NB4 (cell line): ENCODE data around the gene TPM4.

Source experiments
- DNase-seq: peaks from one replicate; pipeline ENCODE4 v3.0.0; 2010; ENCODE audit warnings: low read depth
- H3K4me3 ChIP-seq: one replicate; pipeline ENCODE4 v1.5.1; 2011; ENCODE audit warnings: mild to moderate bottlenecking, low read depth, low read length, moderate library complexity
- MYC ChIP-seq: IDR thresholded peaks from 2 replicates; pipeline ENCODE4 v1.6.1; 2011; ENCODE audit warnings: low read depth, low read length
- POLR2A ChIP-seq: IDR thresholded peaks from 2 replicates; pipeline ENCODE4 v1.6.1; 2011; ENCODE audit warnings: mild to moderate bottlenecking; ENCODE audit not compliant: insufficient read length; ENCODE audit errors: extremely low read depth
- TF ChIP-seq, protein P1 (sequence below): IDR thresholded peaks from 2 replicates; pipeline ENCODE4 v1.6.1; 2011; ENCODE audit warnings: low read depth, low read length
- TF ChIP-seq, protein P2 (sequence below): IDR thresholded peaks from one replicate; pipeline ENCODE4 v1.5.1; 2012; ENCODE audit warnings: low read depth, low read length

Gene TPM4

DNA sequence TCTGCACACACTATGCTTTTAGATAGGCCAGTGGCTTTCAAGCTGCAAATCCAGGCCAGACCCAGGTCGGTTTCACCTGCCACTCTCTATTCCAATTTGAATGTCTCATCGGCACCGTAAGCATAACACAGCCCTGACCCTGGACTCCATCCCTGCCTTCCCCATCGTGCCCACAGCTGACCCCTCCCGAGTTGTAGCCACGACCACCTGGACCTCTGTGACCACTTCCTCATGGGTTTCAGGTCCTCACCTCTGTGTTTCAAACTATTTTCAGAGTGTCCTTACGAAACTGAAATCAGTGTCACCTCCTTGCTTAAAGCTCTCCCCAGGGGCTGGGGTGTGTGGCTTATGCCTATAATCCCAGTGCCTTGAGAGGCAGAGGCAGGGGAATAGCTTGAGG lies 58.2 kb downstream of the TPM4 start:
- DNase-seq, result peak; percentile 58
- TF ChIP-seq MYC (no peak), POLR2A (no peak)
- TF ChIP-seq, protein P1, sequence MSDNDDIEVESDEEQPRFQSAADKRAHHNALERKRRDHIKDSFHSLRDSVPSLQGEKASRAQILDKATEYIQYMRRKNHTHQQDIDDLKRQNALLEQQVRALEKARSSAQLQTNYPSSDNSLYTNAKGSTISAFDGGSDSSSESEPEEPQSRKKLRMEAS, result no peak
- TF ChIP-seq, protein P2, sequence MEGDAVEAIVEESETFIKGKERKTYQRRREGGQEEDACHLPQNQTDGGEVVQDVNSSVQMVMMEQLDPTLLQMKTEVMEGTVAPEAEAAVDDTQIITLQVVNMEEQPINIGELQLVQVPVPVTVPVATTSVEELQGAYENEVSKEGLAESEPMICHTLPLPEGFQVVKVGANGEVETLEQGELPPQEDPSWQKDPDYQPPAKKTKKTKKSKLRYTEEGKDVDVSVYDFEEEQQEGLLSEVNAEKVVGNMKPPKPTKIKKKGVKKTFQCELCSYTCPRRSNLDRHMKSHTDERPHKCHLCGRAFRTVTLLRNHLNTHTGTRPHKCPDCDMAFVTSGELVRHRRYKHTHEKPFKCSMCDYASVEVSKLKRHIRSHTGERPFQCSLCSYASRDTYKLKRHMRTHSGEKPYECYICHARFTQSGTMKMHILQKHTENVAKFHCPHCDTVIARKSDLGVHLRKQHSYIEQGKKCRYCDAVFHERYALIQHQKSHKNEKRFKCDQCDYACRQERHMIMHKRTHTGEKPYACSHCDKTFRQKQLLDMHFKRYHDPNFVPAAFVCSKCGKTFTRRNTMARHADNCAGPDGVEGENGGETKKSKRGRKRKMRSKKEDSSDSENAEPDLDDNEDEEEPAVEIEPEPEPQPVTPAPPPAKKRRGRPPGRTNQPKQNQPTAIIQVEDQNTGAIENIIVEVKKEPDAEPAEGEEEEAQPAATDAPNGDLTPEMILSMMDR, result no peak
- H3K4me3 ChIP-seq, result no peak overlapping the region

DNA sequence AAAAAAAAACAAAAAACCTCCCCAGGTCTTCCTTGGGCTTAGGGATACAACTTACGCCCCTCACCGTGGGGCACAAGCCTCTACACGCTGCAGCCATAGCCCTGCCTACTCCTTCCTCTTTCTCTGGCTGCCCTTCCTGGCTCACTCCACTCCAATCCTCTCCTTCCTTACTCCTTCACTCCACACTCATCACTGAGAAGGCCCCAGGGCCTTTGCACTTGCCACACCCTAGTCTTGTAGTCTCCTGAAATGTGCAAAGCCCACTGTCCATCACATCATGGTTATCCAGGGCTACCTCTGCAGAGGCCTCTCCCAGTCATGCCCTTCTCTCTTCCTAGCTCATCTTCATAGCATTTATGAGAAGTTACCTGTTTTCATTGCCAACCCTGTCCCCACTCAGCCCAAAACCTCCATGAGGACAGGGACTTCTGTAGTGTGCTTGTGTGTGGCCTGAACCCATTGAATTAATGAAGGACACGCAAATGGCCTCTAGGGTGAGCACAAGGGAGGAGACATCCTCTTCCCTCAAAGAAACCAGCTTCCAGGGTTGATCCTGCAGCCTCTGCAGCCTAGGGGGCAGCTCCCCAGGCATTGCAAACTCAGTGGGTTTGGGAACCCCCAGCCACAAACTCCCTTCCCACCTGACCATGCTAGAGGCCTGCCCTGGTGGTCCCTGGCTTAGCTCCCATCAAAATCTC lies 59.3 kb downstream of the TPM4 start:
- TF ChIP-seq, protein P1, result no peak
- TF ChIP-seq MYC, result no peak
- TF ChIP-seq, protein P2, result no peak
- TF ChIP-seq POLR2A, result no peak
- no peak overlapping the region for H3K4me3 ChIP-seq
- DNase-seq, result peak; percentile 51

DNA sequence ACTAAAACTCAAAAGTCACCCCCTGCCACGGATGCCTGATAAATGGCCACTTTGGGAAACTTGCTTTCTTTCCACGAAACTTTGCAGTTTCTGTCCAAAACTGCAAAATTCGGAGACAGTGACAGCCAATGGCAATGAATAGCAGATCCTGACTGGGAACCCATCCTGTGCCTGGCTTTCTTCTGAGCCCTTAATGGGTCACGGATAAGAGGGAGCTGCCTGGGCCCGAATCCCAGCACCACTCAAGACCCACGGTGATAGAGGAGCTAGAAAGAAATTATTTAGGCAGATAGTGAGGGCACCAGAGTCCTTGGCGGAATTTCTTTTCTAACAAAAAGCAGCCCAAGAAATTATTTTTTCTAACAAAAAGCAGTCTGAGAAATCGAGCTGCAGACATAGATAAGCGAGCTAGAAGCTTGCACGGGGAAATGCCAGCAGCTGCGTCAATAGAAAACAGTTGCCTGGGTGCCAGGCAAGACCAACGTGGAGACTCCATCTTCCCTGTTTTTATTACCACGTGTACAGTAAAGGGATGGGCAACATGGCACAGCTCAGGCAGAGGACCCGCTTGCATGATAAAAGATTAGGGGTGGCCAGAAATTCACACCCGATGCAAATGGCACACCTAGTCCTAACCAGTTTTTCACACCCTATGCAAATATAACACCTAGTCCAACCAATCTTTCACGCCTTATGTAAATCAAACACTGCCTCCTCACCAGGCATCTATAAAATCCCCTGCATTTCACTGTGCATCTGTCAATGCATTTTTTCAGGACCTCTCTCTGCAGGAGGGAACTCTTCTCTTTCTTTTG lies 60.1 kb downstream of the TPM4 start:
- H3K4me3 ChIP-seq, result no peak overlapping the region
- TF ChIP-seq POLR2A (no peak), MYC (no peak)
- TF ChIP-seq, protein P2, result no peak
- TF ChIP-seq, protein P1, result no peak
- no peak for DNase-seq

DNA sequence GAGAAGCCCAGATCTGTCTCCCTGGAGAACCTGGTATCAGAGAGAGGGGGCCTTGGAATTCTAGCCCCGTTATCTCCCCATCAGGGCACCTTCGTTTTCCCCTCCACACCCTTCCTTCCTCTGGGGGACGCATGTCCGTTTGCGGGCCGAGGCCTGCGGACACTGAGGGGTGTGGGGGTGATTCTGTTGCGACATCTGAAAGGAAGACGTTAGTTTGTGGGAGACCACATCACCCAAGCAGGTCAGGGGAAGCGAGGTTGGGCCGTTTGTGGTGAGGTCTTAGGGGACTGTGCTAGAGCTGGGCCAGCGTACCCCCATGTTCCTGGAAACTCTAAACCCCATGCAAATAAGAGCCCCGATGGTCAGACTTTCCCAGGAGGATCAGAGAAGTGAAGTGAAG lies 63.5 kb downstream of the TPM4 start:
- peak overlapping the region; percentile 40 for H3K4me3 ChIP-seq
- TF ChIP-seq, protein P1, result no peak
- TF ChIP-seq MYC, result peak; percentile 11; the same call in 1 of the 2 replicates
- DNase-seq, result peak; percentile 99

DNA sequence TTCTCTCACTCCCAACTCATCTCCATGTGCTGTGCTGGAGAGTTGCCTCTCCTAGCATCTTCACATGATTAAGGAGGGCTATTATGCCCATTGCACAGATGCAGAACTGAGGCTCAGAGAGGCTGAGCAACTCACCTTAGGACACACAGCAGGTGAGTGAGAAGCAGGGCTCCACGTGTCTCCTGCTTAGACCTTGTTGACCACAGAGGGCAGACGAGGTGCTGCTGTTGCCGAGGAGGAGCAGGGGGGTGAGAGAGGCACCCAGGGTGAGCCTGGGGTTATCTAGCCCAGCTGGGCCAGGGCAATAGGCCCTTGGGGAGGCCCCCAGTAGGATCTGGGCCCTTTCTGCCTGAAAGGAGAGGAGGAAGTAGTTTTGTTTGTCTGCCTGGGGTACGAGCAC lies 64.7 kb downstream of the TPM4 start:
- H3K4me3 ChIP-seq, result no peak overlapping the region
- TF ChIP-seq MYC, result peak; percentile 88
- TF ChIP-seq, protein P2, result no peak
- TF ChIP-seq, protein P1, result peak; percentile 96
- DNase-seq, result peak; percentile 94

DNA sequence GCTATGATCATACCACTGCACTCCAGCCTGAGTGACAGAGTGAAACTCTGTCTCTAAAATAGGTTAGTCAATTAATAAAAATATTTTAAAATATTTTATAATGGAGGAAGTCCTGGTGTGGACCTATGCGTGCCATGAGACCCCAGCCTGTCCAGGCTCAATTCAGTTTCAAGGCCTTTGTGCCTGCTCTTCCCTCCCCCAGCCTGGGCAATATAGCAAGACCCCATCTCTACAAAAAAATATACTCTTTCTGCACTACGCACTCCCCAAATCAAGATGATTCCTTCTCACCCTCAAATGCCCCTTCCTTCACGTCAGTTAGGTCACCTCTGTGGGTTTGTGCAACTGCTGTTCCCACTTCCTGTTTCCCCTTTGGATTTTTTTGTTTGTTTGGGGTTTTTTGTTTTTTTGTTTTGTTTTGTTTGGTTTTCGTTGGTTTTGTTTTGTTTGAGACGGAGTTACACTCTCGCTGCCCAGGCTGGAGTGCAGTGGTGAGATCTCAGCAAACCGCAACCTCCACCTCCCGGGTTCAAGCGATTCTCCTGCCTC lies 65.8 kb downstream of the TPM4 start:
- H3K4me3 ChIP-seq, result no peak overlapping the region
- TF ChIP-seq, protein P2, result no peak
- TF ChIP-seq MYC, result no peak
- TF ChIP-seq, protein P1, result no peak
- no peak for TF ChIP-seq POLR2A
- peak; percentile 56 for DNase-seq
